GM12875 (cell line): Measurements from ENCODE around the gene ZG16B.
A peak's percentile ranks its signal among the peaks of the same experiment; 100 is the strongest.

ENCODE experiments used
- H3K4me3 ChIP-seq: one replicate; pipeline ENCODE4 v1.5.1; 2011; ENCODE audit warnings: low read depth, low read length, control low read depth
- CTCF ChIP-seq: IDR thresholded peaks from 2 replicates; pipeline ENCODE4 v1.5.1; 2011; ENCODE audit warnings: low read depth, mild to moderate bottlenecking, control low read depth, inconsistent platforms, low read length, moderate library complexity, borderline replicate concordance; ENCODE audit not compliant: insufficient read depth

ZG16B gene

GRCh38 chr16:2828876-2829430 is 1.1 kb upstream of the ZG16B start:
- H3K4me3 ChIP-seq, result no peak overlapping the region
- no peak for TF ChIP-seq CTCF

- H3K4me3 ChIP-seq, result peak overlapping the region; percentile 26
- TF ChIP-seq CTCF, result no peak
These were observed 222 bp downstream of the ZG16B start for GRCh38 chr16:2830355-2830695.

DNA sequence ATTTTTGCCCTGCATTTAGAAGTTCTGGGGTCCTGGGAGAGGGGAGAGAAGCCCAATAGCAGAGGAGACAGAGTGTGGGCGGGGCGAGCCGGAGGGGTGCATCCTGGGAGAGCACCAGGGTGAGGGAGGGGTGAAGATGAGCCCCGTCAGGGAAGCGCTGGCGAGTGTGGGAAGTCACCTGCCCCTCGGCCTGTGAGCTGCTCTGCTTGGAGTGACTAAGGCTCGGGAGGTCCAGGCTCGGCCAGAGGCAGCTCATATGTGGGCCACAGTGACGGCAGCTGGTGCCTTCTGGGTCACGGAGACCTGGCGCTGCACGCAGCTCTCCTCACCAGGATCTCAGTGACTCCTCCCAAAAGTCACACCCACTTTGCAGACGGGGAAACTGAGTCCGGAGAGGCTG is 1.1 kb downstream of the ZG16B start:
- no peak for TF ChIP-seq CTCF
- H3K4me3 ChIP-seq, result no peak overlapping the region

GRCh38 chr16:2833776-2834175 is 3.7 kb downstream of the ZG16B start:
- no peak for TF ChIP-seq CTCF
- H3K4me3 ChIP-seq, result no peak overlapping the region

GRCh38 chr16:2834968-2835367 is 4.9 kb downstream of the ZG16B start:
- no peak for TF ChIP-seq CTCF
- H3K4me3 ChIP-seq, result no peak overlapping the region

DNA sequence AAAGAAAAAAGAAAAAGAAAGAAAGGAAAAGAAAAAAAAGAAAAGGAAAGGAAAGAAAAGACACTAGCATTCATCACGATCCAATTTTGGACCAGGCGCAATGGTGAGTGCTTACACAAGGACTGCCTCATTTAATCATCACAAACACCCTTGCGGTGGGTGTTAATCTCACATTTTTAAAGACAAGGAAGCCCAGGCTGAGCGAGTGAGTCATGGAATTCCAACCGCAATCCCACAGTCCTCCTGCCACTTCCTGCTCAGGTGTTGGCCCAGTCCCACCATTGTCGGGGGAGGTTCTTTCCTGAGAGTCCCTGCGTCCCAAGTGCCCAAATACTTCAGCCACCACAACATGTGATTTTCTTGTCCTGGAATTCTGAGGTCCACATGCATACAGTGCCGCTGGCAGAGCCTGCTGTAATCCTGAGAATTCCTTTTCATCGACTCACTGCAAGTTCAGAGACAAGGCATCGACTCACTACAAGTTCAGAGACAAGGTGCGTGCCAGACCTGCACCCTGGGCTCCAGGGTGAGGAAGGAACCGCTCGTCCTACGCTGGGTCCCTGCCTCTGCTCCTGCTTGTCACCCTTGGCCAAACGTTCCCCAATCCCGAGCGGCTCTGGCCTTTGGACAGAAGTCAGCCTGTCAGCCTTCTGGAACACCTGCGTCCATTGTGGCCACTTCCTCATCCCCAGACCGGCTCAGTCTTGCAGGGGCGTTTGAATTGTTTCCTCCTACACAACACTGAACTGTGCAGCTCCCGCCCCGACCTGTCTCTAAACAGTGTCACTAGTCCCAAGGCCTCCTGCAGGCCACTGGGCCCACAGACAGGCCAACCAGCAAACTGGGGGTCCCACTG is 5.8 kb downstream of the ZG16B start:
- TF ChIP-seq CTCF, result no peak
- no peak overlapping the region for H3K4me3 ChIP-seq
